ENCODE measurements around the gene PROZ.

PROZ gene

DNA sequence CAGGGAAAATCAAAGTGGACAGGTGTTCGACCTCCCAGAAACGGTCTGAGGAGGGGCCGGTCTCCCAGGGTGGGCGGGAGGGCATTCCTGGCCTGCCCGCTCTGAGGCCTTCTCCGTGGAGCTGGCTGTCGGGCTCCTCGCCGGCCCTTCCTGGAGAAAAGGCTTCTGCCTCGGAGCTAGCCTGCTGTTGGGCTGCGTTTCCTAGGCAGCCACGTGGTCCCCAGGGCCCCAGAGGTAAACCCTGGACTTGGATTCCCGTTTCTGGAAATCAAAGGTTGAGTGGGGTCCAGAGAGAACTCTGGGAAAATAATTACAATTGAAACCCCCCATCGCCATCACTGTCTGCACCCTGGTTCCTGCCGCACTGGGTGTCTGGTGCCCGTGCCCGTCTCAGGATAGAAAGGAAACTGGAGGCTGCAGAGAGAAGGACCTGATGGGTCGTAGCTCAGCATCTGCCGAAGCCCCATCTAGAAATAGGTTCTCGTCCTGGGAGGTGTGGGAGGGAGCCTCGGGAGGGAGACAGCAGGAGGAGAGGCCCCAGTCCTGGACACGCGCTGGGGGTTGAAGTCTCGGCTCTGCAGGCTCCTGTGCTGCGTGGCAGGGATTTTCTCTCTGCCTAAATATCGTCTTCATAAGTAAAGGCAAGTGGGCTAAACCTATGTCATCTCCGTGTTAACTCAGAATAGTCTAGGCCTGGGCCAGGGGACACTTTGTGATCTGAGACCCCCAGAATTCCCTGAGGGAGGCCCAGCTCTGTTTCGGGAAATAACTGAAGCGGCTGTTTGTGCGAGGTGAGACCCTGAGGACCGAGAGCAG lies 7.7 kb upstream of the PROZ start:
- no peak for TF ChIP-seq CTCF (IDR thresholded peaks at IDR 0.05; ENCODE audit: extremely low read depth, missing control alignments)
- no peak for DNase-seq (ENCODE audit: low spot score)

GRCh38 chr13:113151745-113152690 lies 6.4 kb upstream of the PROZ start:
- TF ChIP-seq CTCF (IDR thresholded peaks at IDR 0.05; ENCODE audit: extremely low read depth, missing control alignments): no peak
- DNase-seq (ENCODE audit: low spot score): peak; percentile 62

DNA sequence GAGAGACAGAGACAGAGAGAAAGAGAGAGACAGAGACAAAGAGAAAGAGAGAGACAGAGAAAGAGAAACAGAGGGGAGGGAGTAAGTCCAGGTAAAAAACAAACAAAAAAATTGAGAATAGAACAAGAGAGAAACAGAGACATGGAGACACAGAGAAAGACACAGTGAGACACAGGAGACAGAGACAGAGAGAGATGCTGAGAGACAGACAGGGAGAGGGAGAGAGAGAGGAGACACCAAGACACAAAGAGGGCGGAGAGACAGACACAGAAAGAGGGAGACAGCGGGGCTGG lies 5.8 kb upstream of the PROZ start:
- no peak for DNase-seq (ENCODE audit: low spot score)

DNA sequence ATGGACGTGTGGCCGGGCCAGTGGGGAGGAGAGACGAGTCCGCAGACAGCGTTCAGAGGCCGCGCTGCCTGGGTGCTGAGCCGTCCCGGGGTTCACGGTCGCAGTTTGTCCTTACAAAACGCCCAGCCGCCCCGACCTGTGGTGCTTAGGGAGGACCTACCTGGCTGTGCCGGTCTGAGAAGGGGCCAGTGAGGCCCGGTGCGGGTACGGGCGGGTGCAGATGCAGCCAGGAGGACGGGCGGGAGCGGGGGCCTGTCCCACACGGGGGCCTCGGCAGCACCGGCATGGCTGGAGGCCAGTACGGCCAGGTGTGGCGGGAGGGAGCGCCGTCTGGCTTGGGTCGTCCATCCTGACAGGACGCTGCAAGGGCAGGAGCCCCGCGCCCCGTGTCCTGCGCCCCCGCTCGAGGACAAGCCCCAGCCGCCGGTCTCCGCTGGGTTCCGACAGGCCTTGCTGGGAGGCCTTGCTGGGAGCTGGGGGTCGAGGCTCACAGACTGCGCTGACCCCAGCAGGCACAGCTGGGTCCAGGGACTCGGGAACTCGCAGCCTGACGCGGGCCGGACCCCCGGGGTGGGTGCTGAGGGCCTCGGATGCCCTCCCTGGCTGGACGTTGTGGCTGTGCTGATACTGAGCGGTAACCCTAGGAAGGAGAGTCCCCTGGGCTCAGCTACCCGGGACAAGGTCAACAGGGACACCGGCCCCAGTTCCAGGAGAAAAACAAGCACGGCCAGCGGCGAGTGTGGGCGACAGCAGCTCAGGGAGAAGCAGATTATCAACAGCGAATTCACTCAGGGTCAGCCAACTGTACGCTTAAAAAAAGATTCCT lies 5.3 kb upstream of the PROZ start:
- peak; percentile 51 for DNase-seq (ENCODE audit: low spot score)
- TF ChIP-seq CTCF (IDR thresholded peaks at IDR 0.05; ENCODE audit: extremely low read depth, missing control alignments): no peak

More for the DNA sequence above, 5.8 kb upstream of the PROZ start:
- TF ChIP-seq CTCF (IDR thresholded peaks at IDR 0.05; ENCODE audit: extremely low read depth, missing control alignments): no peak

- DNase-seq (ENCODE audit: low spot score): peak; percentile 87
- no peak for TF ChIP-seq CTCF (IDR thresholded peaks at IDR 0.05; ENCODE audit: extremely low read depth, missing control alignments)
Observed at GRCh38 chr13:113153810-113154748, 4.4 kb upstream of the PROZ start.

DNA sequence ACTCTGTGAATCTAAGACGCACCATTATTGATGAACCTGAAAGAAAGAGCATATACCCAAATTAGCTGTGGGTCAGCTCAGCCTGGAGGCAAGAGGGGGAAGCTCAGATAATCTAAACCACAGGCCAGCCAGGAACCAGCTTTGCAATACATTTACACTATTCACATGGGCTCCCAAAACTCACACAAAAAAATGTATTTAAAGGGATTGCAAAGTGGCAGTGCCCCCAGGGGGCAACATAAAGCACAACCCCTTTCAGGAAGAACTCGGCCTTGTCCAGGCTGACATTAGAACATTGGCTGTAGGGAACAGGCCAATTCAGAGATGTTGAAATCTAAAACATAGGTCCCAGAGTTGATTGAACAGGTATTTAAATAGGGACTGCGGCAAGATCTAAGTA lies 3.2 kb upstream of the PROZ start:
- no peak for TF ChIP-seq CTCF (IDR thresholded peaks at IDR 0.05; ENCODE audit: extremely low read depth, missing control alignments)
- DNase-seq (ENCODE audit: low spot score): no peak
